Measurements from ENCODE around the gene C19orf12.
"Not testable (repeated sequence)": the region's sequence is repeated elsewhere in the genome, so short reads cannot be mapped to it uniquely, and the experiment has no call there.

- not testable (repeated sequence) for TF ChIP-seq MYC (IDR thresholded peaks at IDR 0.05; ENCODE audit: low read depth, low read length); CTCF (IDR thresholded peaks at IDR 0.05; ENCODE audit: low read depth, low read length); MAX (IDR thresholded peaks at IDR 0.05; ENCODE audit: low read depth, low read length); POLR2A (IDR thresholded peaks at IDR 0.05; ENCODE audit: extremely low read depth, insufficient read length)
Observed at GRCh38 chr19:29671026-29671392, 44.1 kb downstream of the C19orf12 start.

Data from NB4 (cell line).